Activated CD8-positive, alpha-beta T cell treated with anti-CD3 and anti-CD28 coated beads for 36 hours (primary cell): ENCODE data around the gene HEPN1. TPM values are rescaled to one million over a fixed set of nuclear protein-coding genes. Genes with fewer than 3 reads are reported as not detected.

ENCODE experiments used
- ATAC-seq: fragments of 200-7000 bp; cut with Tn5 transposase; one replicate; pipeline ENCODE4 v1.10.0; 2021; ENCODE audit warnings: mild to moderate bottlenecking, moderate library complexity
- CTCF ChIA-PET: fragments of 350-600 bp; sonication (Branson Sonifier 250); formaldehyde crosslinking; loops from one replicate; lab custom pipeline; 2021; ENCODE audit warnings: antibody characterized with exemption; lab: Charles Lee
- POLR2A ChIA-PET: fragments of 350-600 bp; sonication (Branson Sonifier 250); formaldehyde crosslinking; loops from one replicate; lab custom pipeline; 2021; ENCODE audit warnings: antibody characterized with exemption; lab: Charles Lee
- DNase-seq: peaks from one replicate; pipeline ENCODE4 v3.0.0-alpha.2; 2020
- H3K27ac Mint-ChIP-seq: one replicate; pipeline ENCODE4 v1.8.0; 2021; ENCODE audit warnings: mild to moderate bottlenecking, mixed read lengths
- H3K27me3 Mint-ChIP-seq: one replicate; pipeline ENCODE4 v1.8.0; 2021; ENCODE audit warnings: mixed read lengths
- H3K36me3 Mint-ChIP-seq: one replicate; pipeline ENCODE4 v1.8.0; 2021; ENCODE audit warnings: low read depth, mixed read lengths
- H3K4me1 Mint-ChIP-seq: one replicate; pipeline ENCODE4 v1.8.0; 2021; ENCODE audit warnings: low read depth, mixed read lengths
- H3K4me3 Mint-ChIP-seq: one replicate; pipeline ENCODE4 v1.8.0; 2021; ENCODE audit warnings: mild to moderate bottlenecking, moderate library complexity, mixed read lengths
- H3K9me3 Mint-ChIP-seq: one replicate; pipeline ENCODE4 v1.8.0; 2021; ENCODE audit warnings: mixed read lengths
- CTCF ChIP-seq: fragments of 200-600 bp; IDR thresholded peaks from one replicate; pipeline ENCODE4 v1.8.0; 2022; ENCODE audit warnings: antibody characterized with exemption, mild to moderate bottlenecking
- intact Hi-C: fragments of 100-400 bp; cut with micrococcal nuclease; formaldehyde crosslinking; loops from one replicate; pipeline ENCODE4 v1.10.0; 2022
- total RNA-seq, 2 experiments: library from RNA; stranded (reverse); gene quantifications; one replicate each; pipeline ENCODE4 v1.2.3, GENCODE V29; 2021

The HEPN1 gene
- not detected for total RNA-seq

- POLR2A ChIA-PET = no interaction called here
- CTCF ChIA-PET = interaction anchor here (0.6 to 1.7 kb wide), 3 partner anchors 21 to 43 kb away, joined by 3 to 8 read pairs (median 3); no protein-coding TSS in a partner anchor
- no peaks in the 10 kb centered on the region for H3K36me3 Mint-ChIP-seq
These were observed at the start of gene HEPN1 for GRCh38 chr11:124918950-124919349. Gene HEPN1 (plus strand): TSS chr11:124919250.

GRCh38 chr11:124869331-124869730, 49.7 kb upstream of the HEPN1 start:
- CTCF ChIA-PET = no interaction called here
- intact Hi-C loops = no loop called here
- DNase-seq (no peak), ATAC-seq (no peak)
- H3K4me3 Mint-ChIP-seq = no peak overlapping the region
- TF ChIP-seq CTCF = no peak
- peaks cover 77% of the 10 kb centered on the region for H3K27me3 Mint-ChIP-seq
- H3K4me1 Mint-ChIP-seq = peaks cover 28% of the 10 kb centered on the region
- H3K36me3 Mint-ChIP-seq = no peaks in the 10 kb centered on the region
- POLR2A ChIA-PET = interaction anchor here (0.6 kb wide), 1 partner anchor 246 kb away, joined by 3 read pairs; the partner anchor contains the start of gene TBRG1
- H3K27ac Mint-ChIP-seq = no peak overlapping the region
- no peaks in the 10 kb centered on the region for H3K9me3 Mint-ChIP-seq

More at GRCh38 chr11:124918950-124919349, at the start of gene HEPN1:
- no peak for ATAC-seq
- Mint-ChIP-seq H3K9me3 (no peaks in the 10 kb centered on the region), H3K4me3 (no peak within 1 kb of the TSS), H3K4me1 (peaks cover 13% of the 10 kb centered on the region), H3K27ac (no peak within 1 kb of the TSS), H3K27me3 (no peaks in the 10 kb centered on the region)
- intact Hi-C loops = no loop called here
- DNase-seq = no peak
- TF ChIP-seq CTCF = no peak

- no peak for TF ChIP-seq CTCF
- Mint-ChIP-seq H3K36me3 (no peaks in the 10 kb centered on the region), H3K27ac (no peak overlapping the region), H3K4me3 (no peak overlapping the region), H3K4me1 (peaks cover 26% of the 10 kb centered on the region), H3K27me3 (peaks cover 76% of the 10 kb centered on the region), H3K9me3 (no peaks in the 10 kb centered on the region)
- ATAC-seq (no peak), DNase-seq (no peak)
- ChIA-PET POLR2A (no interaction called here), CTCF (no interaction called here)
- intact Hi-C loops = no loop called here
These were observed 49.1 kb upstream of the HEPN1 start for GRCh38 chr11:124869856-124870387.

GRCh38 chr11:124870430-124870829, 48.6 kb upstream of the HEPN1 start:
- no peaks in the 10 kb centered on the region for H3K36me3 Mint-ChIP-seq
- ChIA-PET CTCF (no interaction called here), POLR2A (interaction anchor here (1.3 kb wide), 1 partner anchor 25 kb away, joined by 3 read pairs; no protein-coding TSS in a partner anchor)
- no peak overlapping the region for H3K27ac Mint-ChIP-seq
- no peaks in the 10 kb centered on the region for H3K9me3 Mint-ChIP-seq
- H3K4me3 Mint-ChIP-seq = no peak overlapping the region
- DNase-seq (no peak), ATAC-seq (no peak)
- TF ChIP-seq CTCF = no peak
- intact Hi-C loops = no loop called here
- H3K4me1 Mint-ChIP-seq = peaks cover 24% of the 10 kb centered on the region
- H3K27me3 Mint-ChIP-seq = peaks cover 73% of the 10 kb centered on the region

- no peaks in the 10 kb centered on the region for H3K36me3 Mint-ChIP-seq
- ChIA-PET CTCF (interaction anchor here (0.7 to 1.2 kb wide), 2 partner anchors 35 to 228 kb away, joined by 3 to 4 read pairs; no protein-coding TSS in a partner anchor), POLR2A (no interaction called here)
- DNase-seq (no peak), ATAC-seq (no peak)
- H3K27ac Mint-ChIP-seq = no peak overlapping the region
- H3K4me1 Mint-ChIP-seq = peaks cover 22% of the 10 kb centered on the region
- H3K27me3 Mint-ChIP-seq = peaks cover 61% of the 10 kb centered on the region
- no peaks in the 10 kb centered on the region for H3K9me3 Mint-ChIP-seq
- no peak for TF ChIP-seq CTCF
- no peak overlapping the region for H3K4me3 Mint-ChIP-seq
- intact Hi-C loops = no loop called here
These were observed 46.8 kb upstream of the HEPN1 start for GRCh38 chr11:124872280-124872679.
